Osteocyte (in vitro differentiated cells): ENCODE measurements around the gene HS3ST6. TPM values are rescaled to one million over a fixed set of nuclear protein-coding genes. Genes with fewer than 3 reads are reported as not detected.
"Not testable (repeated sequence)": the region's sequence is repeated elsewhere in the genome, so short reads cannot be mapped to it uniquely, and the experiment has no call there.

Source experiments
- DNase-seq: peaks from one replicate; pipeline ENCODE4 v3.0.0; 2021; ENCODE audit warnings: mixed read lengths; ENCODE audit not compliant: unreplicated experiment; ENCODE audit errors: extremely low spot score
- H3K27ac Mint-ChIP-seq: one replicate; pipeline ENCODE4 v1.8.0; 2021; ENCODE audit warnings: mild to moderate bottlenecking, mixed read lengths; ENCODE audit not compliant: unreplicated experiment
- H3K27me3 Mint-ChIP-seq: one replicate; pipeline ENCODE4 v1.8.0; 2021; ENCODE audit warnings: mixed read lengths; ENCODE audit not compliant: unreplicated experiment
- H3K36me3 Mint-ChIP-seq: one replicate; pipeline ENCODE4 v1.8.0; 2021; ENCODE audit warnings: mixed read lengths; ENCODE audit not compliant: unreplicated experiment
- H3K4me1 Mint-ChIP-seq: one replicate; pipeline ENCODE4 v1.8.0; 2021; ENCODE audit warnings: mixed read lengths; ENCODE audit not compliant: unreplicated experiment
- H3K4me3 Mint-ChIP-seq: one replicate; pipeline ENCODE4 v1.8.0; 2021; ENCODE audit warnings: mild to moderate bottlenecking, moderate library complexity, mixed read lengths; ENCODE audit not compliant: unreplicated experiment
- H3K9me3 Mint-ChIP-seq: one replicate; pipeline ENCODE4 v1.8.0; 2021; ENCODE audit warnings: mixed read lengths; ENCODE audit not compliant: unreplicated experiment
- total RNA-seq: library from RNA; stranded (reverse); gene quantifications from 2 replicates; pipeline ENCODE4 v1.2.1, GENCODE V29; 2021
- TF ChIP-seq, protein P1 (sequence below): fragments of 200-600 bp; sonication (generic); IDR thresholded peaks from 2 replicates; pipeline ENCODE4 v1.5.0; 2021; ENCODE audit warnings: antibody characterized with exemption, mild to moderate bottlenecking, moderate library complexity

The HS3ST6 gene
- total RNA-seq, 1 donor from 2014 or later: not detected

DNA sequence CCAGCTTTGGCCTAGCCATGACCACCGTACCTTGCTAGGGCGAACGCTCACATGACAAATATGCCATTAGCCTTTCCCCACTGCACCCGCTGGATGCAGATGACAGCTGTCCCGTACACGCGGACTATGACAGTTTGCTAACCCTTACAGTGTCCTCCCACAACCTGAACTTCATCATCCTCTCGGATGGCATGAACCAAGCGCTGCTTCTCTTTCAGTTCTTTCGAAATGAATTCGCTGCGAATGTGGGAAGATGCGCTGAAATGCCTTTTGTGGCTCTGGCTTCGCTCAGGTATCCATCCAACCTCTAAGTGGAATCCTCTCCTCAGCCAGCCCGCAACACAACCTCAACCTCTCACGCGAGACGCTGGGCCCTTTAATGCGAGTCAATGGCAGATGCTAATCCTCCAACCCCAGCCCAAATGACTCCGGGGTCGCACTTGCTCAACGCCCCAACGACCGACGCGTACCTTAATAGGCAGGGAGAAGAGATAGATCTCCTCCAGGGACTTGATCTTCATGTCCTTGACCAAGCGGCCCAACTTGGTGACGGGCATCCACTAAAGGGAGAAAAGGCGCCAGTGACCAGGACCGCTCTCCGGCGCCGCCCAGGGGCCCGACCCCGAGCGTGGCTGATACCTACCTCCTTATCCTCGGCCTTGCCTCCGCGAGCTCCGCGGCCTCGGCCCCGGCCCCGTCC is 45.7 kb upstream of the HS3ST6 start:
- Mint-ChIP-seq H3K27me3 (no peaks in the 10 kb centered on the region), H3K36me3 (peaks cover 14% of the 10 kb centered on the region), H3K27ac (peak overlapping the region; percentile 90), H3K4me1 (peaks cover 42% of the 10 kb centered on the region), H3K4me3 (peak overlapping the region; percentile 87), H3K9me3 (no peaks in the 10 kb centered on the region)
- DNase-seq: no peak
- TF ChIP-seq, protein P1, sequence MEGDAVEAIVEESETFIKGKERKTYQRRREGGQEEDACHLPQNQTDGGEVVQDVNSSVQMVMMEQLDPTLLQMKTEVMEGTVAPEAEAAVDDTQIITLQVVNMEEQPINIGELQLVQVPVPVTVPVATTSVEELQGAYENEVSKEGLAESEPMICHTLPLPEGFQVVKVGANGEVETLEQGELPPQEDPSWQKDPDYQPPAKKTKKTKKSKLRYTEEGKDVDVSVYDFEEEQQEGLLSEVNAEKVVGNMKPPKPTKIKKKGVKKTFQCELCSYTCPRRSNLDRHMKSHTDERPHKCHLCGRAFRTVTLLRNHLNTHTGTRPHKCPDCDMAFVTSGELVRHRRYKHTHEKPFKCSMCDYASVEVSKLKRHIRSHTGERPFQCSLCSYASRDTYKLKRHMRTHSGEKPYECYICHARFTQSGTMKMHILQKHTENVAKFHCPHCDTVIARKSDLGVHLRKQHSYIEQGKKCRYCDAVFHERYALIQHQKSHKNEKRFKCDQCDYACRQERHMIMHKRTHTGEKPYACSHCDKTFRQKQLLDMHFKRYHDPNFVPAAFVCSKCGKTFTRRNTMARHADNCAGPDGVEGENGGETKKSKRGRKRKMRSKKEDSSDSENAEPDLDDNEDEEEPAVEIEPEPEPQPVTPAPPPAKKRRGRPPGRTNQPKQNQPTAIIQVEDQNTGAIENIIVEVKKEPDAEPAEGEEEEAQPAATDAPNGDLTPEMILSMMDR: peak; percentile 13

DNA sequence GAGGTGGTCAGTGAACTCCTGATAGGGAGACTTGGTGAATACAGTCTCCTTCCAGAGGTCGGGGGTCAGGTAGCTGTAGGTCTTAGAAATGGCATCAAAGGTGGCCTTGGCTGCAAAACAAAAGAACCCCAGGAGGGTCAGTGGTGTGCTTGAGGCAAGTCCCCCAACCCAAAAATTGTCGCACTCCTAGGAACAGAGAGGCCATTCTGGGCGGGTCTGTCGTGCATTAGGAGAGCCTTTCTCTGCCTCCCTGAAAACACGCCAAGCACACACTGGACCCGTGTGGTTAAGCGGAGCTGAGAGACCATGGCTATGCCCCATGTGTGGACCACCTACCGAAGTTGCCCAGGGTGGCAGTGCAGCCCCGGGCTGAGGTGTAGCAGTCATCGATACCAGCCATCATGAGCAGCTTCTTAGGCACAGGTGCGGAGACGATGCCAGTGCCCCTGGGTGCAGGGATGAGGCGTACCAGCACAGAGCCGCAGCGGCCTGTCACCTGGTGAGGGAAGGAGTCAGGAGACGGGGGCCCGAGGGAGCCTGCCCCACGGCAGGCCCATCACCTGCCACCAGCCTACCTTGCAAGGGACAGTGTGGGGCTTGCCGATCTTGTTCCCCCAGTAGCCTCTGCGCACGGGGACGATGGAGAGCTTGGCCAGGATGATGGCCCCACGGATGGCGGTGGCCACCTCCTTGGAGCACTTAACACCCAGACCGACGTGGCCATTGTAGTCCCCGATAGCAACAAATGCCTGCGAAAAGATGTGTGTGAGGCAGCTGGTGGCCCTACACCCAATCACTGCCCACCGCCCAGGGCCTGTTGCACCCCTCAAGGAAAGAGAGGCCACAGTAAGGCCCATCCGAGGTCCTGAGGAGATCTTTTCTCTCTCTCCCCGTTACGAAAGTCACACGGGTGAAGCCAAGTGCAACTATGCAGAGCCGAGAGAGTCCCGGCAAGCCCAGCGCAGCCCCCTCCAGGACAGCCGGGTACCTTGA is 44.2 kb upstream of the HS3ST6 start:
- Mint-ChIP-seq H3K36me3 (peaks cover 14% of the 10 kb centered on the region), H3K27ac (peak overlapping the region; percentile 90), H3K4me3 (peak overlapping the region; percentile 87), H3K4me1 (peaks cover 42% of the 10 kb centered on the region)
- not testable (repeated sequence) for H3K27me3 Mint-ChIP-seq, DNase-seq, H3K9me3 Mint-ChIP-seq

DNA sequence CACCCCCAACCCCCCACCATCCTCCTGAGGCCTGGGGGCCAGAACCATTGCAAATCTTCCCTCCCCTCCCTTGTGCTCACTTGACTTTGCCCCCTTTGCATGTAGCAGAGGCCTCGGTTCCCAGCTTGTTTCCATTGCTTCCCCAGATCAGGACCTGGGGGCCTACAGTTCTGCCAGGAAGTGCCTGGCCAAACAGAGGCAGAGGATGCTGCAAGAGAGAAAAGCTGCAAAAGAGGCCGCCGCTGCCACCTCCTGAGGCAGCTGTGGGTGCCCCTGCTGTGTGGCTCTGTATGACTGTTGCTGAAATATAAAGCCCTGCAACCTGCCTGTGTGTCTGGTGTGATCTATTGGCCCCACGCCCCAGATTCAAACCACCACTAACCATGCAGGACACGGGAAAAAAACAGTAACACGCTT is 43.4 kb upstream of the HS3ST6 start:
- Mint-ChIP-seq H3K27ac (no peak overlapping the region), H3K27me3 (no peaks in the 10 kb centered on the region), H3K36me3 (peaks cover 14% of the 10 kb centered on the region), H3K9me3 (no peaks in the 10 kb centered on the region), H3K4me1 (peaks cover 41% of the 10 kb centered on the region), H3K4me3 (no peak overlapping the region)
- TF ChIP-seq, protein P1: no peak
- no peak for DNase-seq

DNA sequence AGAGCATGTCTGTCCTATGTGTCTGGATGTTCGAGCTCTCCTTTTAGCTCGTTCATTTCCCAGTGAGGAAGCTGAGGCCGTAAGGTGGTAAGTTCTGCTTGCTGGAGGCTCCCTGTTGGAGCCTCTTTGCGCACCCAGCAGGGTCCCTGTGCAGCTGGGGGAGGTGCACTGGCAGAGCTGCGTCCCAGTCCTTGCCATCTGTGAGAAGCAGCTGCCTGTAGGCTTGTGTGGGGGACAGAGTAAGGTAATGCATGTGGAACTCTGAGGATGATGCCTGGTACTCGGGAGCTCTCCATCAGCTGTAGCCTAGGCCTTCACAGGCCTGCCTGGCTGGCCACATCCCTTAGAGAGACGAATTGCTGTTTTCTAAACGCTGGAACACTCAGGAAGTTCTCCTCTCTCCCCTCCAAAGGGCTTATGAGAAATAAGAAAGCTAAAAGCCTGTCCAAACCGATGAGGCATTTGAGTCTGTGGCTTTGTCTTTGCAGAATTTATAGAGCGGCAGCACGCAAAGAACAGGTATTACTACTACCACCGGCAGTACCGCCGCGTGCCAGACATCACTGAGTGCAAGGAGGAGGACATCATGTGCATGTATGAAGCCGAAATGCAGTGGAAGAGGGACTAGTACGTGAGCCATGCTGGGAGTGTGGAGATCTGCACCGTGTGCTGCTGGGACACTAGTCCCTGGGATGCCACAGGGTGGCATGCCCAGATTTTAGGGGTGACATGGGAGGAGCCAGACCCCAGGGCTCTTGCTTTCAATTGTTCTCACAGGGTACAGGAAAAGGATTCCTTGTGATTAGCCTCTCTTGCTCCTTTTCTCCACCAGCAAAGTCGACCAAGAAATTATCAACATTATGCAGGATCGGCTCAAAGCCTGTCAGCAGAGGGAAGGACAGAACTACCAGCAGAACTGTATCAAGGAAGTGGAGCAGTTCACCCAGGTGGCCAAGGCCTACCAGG is 42.7 kb upstream of the HS3ST6 start:
- Mint-ChIP-seq H3K4me1 (peaks cover 40% of the 10 kb centered on the region), H3K9me3 (no peaks in the 10 kb centered on the region), H3K4me3 (peak overlapping the region; percentile 96), H3K27me3 (no peaks in the 10 kb centered on the region), H3K36me3 (peaks cover 14% of the 10 kb centered on the region), H3K27ac (peak overlapping the region; percentile 76)
- TF ChIP-seq, protein P1: no peak
- no peak for DNase-seq
